ENCODE results near the gene TMEM80.

DNA sequence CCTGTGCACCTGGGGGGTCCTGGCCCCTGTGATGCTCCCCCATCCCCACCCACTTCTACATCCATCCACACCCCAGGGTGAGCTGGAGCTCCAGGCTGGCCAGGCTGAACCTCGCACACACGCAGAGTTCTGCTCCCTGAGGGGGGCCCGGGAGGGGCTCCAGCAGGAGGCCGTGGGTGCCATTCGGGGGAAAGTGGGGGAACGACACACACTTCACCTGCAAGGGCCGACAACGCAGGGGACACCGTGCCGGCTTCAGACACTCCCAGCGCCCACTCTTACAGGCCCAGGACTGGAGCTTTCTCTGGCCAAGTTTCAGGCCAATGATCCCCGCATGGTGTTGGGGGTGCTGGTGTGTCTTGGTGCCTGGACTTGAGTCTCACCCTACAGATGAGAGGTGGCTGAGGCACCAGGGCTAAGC, 31.7 kb downstream of the TMEM80 start:
- TF ChIP-seq, protein P1, sequence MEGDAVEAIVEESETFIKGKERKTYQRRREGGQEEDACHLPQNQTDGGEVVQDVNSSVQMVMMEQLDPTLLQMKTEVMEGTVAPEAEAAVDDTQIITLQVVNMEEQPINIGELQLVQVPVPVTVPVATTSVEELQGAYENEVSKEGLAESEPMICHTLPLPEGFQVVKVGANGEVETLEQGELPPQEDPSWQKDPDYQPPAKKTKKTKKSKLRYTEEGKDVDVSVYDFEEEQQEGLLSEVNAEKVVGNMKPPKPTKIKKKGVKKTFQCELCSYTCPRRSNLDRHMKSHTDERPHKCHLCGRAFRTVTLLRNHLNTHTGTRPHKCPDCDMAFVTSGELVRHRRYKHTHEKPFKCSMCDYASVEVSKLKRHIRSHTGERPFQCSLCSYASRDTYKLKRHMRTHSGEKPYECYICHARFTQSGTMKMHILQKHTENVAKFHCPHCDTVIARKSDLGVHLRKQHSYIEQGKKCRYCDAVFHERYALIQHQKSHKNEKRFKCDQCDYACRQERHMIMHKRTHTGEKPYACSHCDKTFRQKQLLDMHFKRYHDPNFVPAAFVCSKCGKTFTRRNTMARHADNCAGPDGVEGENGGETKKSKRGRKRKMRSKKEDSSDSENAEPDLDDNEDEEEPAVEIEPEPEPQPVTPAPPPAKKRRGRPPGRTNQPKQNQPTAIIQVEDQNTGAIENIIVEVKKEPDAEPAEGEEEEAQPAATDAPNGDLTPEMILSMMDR (IDR thresholded peaks at IDR 0.05): no peak
- no peak for TF ChIP-seq POLR2A (IDR thresholded peaks at IDR 0.05)

All from Peyer's patch (tissue), 4 donors.